ENCODE results near the gene PTMA.
"Not testable (repeated sequence)": the region's sequence is repeated elsewhere in the genome, so short reads cannot be mapped to it uniquely, and the experiment has no call there.

PTMA gene

GRCh38 chr2:231717281-231718171 is 9.2 kb downstream of the PTMA start:
- no peak for DNase-seq

GRCh38 chr2:231718799-231719198 is 10.5 kb downstream of the PTMA start:
- DNase-seq, result no peak

GRCh38 chr2:231720292-231720986 is 12.1 kb downstream of the PTMA start:
- DNase-seq, result no peak

- DNase-seq, result no peak
These were observed 13.0 kb downstream of the PTMA start for GRCh38 chr2:231720987-231721966.

GRCh38 chr2:231722721-231723307 is 14.5 kb downstream of the PTMA start:
- no peak for DNase-seq

GRCh38 chr2:231725476-231725875 is 17.2 kb downstream of the PTMA start:
- DNase-seq, result no peak

- no peak for DNase-seq
These were observed 18.0 kb downstream of the PTMA start for GRCh38 chr2:231726276-231726675.

GRCh38 chr2:231727621-231728020 is 19.3 kb downstream of the PTMA start:
- DNase-seq, result no peak

- no peak for DNase-seq
These were observed 24.3 kb downstream of the PTMA start for GRCh38 chr2:231732604-231733003.

GRCh38 chr2:231737761-231738160 is 29.4 kb downstream of the PTMA start:
- DNase-seq, result no peak

GRCh38 chr2:231743376-231744116 is 35.2 kb downstream of the PTMA start:
- no peak for DNase-seq

GRCh38 chr2:231745303-231746038 is 37.1 kb downstream of the PTMA start:
- DNase-seq, result no peak

- not testable (repeated sequence) for DNase-seq
These were observed 40.0 kb downstream of the PTMA start for GRCh38 chr2:231748153-231748896.

GRCh38 chr2:231749016-231749415 is 40.7 kb downstream of the PTMA start:
- not testable (repeated sequence) for DNase-seq

GRCh38 chr2:231751042-231751815 is 42.9 kb downstream of the PTMA start:
- no peak for DNase-seq

GRCh38 chr2:231752061-231752460 is 43.7 kb downstream of the PTMA start:
- no peak for DNase-seq

GRCh38 chr2:231761735-231762134 is 53.4 kb downstream of the PTMA start:
- DNase-seq, result no peak

Measured in NCI-H774 (cell line).